GM12878 (cell line): ENCODE measurements around the gene SOBP. TPM values are rescaled to one million over a fixed set of nuclear protein-coding genes. Genes with fewer than 3 reads are reported as not detected.

Experiments used
- ATAC-seq: fragments of 200-7000 bp; cut with Tn5 transposase; 3 replicates; pipeline ENCODE4 v1.9.1; 2020; ENCODE audit warnings: mild to moderate bottlenecking, moderate library complexity
- BruUV-seq: library from RNA; stranded (reverse); fragments of 400-500 nt; replicated peaks from 2 replicates; lab custom pipeline; 2021; lab: Mats Ljungman, UMichigan
- CTCF ChIA-PET: fragments of 300-600 bp; sonication (Branson Sonifier 250); formaldehyde crosslinking; extraction: SDS; loops from one replicate; lab custom pipeline; 2021; ENCODE audit warnings: inconsistent platforms; lab: Yijun Ruan, JAX
- POLR2A ChIA-PET: fragments of 350-600 bp; formaldehyde crosslinking; extraction: SDS; loops from one replicate; lab custom pipeline; 2021; ENCODE audit warnings: inconsistent platforms; lab: Charles Lee
- RAD21 ChIA-PET: fragments of 300-600 bp; sonication (Branson Sonifier 250); formaldehyde crosslinking; loops from one replicate; lab custom pipeline; 2023; ENCODE audit warnings: antibody characterized with exemption; ENCODE audit not compliant: unreplicated experiment; lab: Charles Lee
- SMC1A ChIA-PET: fragments of 300-600 bp; sonication (Branson Sonifier 250); formaldehyde crosslinking; loops from one replicate; lab custom pipeline; 2023; ENCODE audit not compliant: unreplicated experiment, uncharacterized antibody; lab: Charles Lee
- DNase-seq: peaks from one replicate; pipeline ENCODE4 v3.0.0-alpha.2; 2011; ENCODE audit warnings: low read depth, low spot score
- FAIRE-seq: peaks from 3 replicates; lab custom pipeline; 2011; peaks lifted over from hg19 to GRCh38; lab: Jason Lieb, UNC
- H2AFZ ChIP-seq: 2 replicates; pipeline ENCODE4 v1.6.0; 2011; ENCODE audit warnings: low read depth, low read length, control low read depth; ENCODE audit not compliant: control insufficient read depth
- H3K27ac ChIP-seq: 2 replicates; pipeline ENCODE4 v1.5.1; 2011; ENCODE audit warnings: control low read depth; ENCODE audit not compliant: control insufficient read depth, insufficient read depth
- H3K27me3 ChIP-seq, 2 experiments: replicated peaks in 1 of 2; 2 replicates each; pipeline versions ENCODE4 v1.6.0 to v1.6.1; 2011; ENCODE audit warnings: low read length in 1 of 2; ENCODE audit not compliant: control insufficient read depth in 2 of 2, insufficient read depth in 2 of 2
- H3K36me3 ChIP-seq, 2 experiments: 2 replicates each; pipeline ENCODE4 v1.5.1; 2011; ENCODE audit warnings: low read length in 1 of 2; ENCODE audit not compliant: control insufficient read depth in 2 of 2, insufficient read depth in 2 of 2
- H3K4me1 ChIP-seq: 2 replicates; pipeline ENCODE4 v1.6.1; 2011; ENCODE audit warnings: mild to moderate bottlenecking, low read length, moderate library complexity, mixed read lengths; ENCODE audit not compliant: control insufficient read depth, insufficient read depth
- H3K4me2 ChIP-seq: 2 replicates; pipeline ENCODE4 v1.6.0; 2011; ENCODE audit warnings: control low read depth; ENCODE audit not compliant: control insufficient read depth, insufficient read depth
- H3K4me3 ChIP-seq: fragments of 200-600 bp; sonication (generic); 2 replicates; pipeline ENCODE4 v1.5.1; 2016
- H3K79me2 ChIP-seq: 2 replicates; pipeline ENCODE4 v1.6.0; 2011; ENCODE audit warnings: low read length; ENCODE audit not compliant: control insufficient read depth, insufficient read depth
- H3K9ac ChIP-seq: 2 replicates; pipeline ENCODE4 v1.8.0; 2011; ENCODE audit warnings: low read length, control low read depth, mixed read lengths; ENCODE audit not compliant: control insufficient read depth, insufficient read depth
- H3K9me3 ChIP-seq: replicated peaks from 3 replicates; pipeline ENCODE4 v1.5.1; 2011; ENCODE audit warnings: mild to moderate bottlenecking, low read length; ENCODE audit not compliant: control insufficient read depth, insufficient read depth
- H4K20me1 ChIP-seq: 2 replicates; pipeline ENCODE4 v1.6.0; 2011; ENCODE audit not compliant: control insufficient read depth, insufficient read depth
- BCLAF1 ChIP-seq: fragments of 450-650 bp; IDR thresholded peaks from 2 replicates; pipeline ENCODE4 v1.6.1; 2017; ENCODE audit warnings: antibody characterized with exemption, mild to moderate bottlenecking, moderate library complexity
- CEBPB ChIP-seq, 2 experiments: fragments of 150-350 bp in 1 of 2; IDR thresholded peaks; 2 replicates each; pipeline ENCODE4 v1.6.1; 2012 to 2014; ENCODE audit warnings: low read depth in 2 of 2, low read length in 2 of 2, borderline replicate concordance in 1 of 2, inconsistent platforms in 1 of 2
- CHD1 ChIP-seq: IDR thresholded peaks from 2 replicates; pipeline ENCODE4 v1.6.1; 2012; ENCODE audit warnings: low read depth, low read length, improper control_type of control experiment
- CTCF ChIP-seq, 3 experiments: IDR thresholded peaks in 2 of 3; conservative IDR thresholded peaks in 1 of 3; 2 replicates each; pipeline ENCODE4 v1.5.1; 2011; ENCODE audit warnings: low read depth in 3 of 3, low read length in 3 of 3, mild to moderate bottlenecking in 3 of 3, control low read depth in 2 of 3, moderate library complexity in 2 of 3, inconsistent platforms in 1 of 3, mixed read lengths in 1 of 3; ENCODE audit not compliant: control insufficient read depth in 2 of 3, insufficient read depth in 1 of 3; ENCODE audit errors: extremely low read depth in 1 of 3
- EZH2 ChIP-seq: IDR thresholded peaks from 2 replicates; pipeline ENCODE4 v1.6.1; 2012; ENCODE audit warnings: low read depth, mild to moderate bottlenecking, control low read depth, inconsistent platforms, low read length, borderline replicate concordance; ENCODE audit not compliant: control insufficient read depth
- IRF4 ChIP-seq: IDR thresholded peaks from 2 replicates; pipeline ENCODE4 v1.6.1; 2011; ENCODE audit warnings: low read depth, low read length
- KDM1A ChIP-seq: fragments of 200-600 bp; sonication (generic); IDR thresholded peaks from 2 replicates; pipeline ENCODE4 v1.6.1; 2016; ENCODE audit warnings: borderline replicate concordance
- NR2C2 ChIP-seq: IDR thresholded peaks from 2 replicates; pipeline ENCODE4 v1.6.1; 2011; ENCODE audit warnings: borderline replicate concordance, low read depth; ENCODE audit not compliant: control insufficient read depth, insufficient read length
- SIX5 ChIP-seq: IDR thresholded peaks from 2 replicates; pipeline ENCODE4 v1.6.1; 2011; ENCODE audit warnings: mild to moderate bottlenecking, low read depth, low read length, moderate library complexity; ENCODE audit not compliant: severe bottlenecking
- SRF ChIP-seq, 2 experiments: IDR thresholded peaks; 2 replicates each; pipeline ENCODE4 v1.6.1; 2011; ENCODE audit warnings: low read depth in 2 of 2, low read length in 2 of 2, mild to moderate bottlenecking in 1 of 2, moderate library complexity in 1 of 2
- TAF1 ChIP-seq: IDR thresholded peaks from 2 replicates; pipeline ENCODE4 v1.6.1; 2011; ENCODE audit warnings: mild to moderate bottlenecking, low read depth, low read length, borderline replicate concordance
- YBX1 ChIP-seq: fragments of 450-650 bp; IDR thresholded peaks from 2 replicates; pipeline ENCODE4 v1.6.1; 2016; ENCODE audit warnings: antibody characterized with exemption
- YY1 ChIP-seq: IDR thresholded peaks from 2 replicates; pipeline ENCODE4 v1.6.1; 2011; ENCODE audit warnings: low read depth, mild to moderate bottlenecking, low read length
- ZBTB33 ChIP-seq: fragments of 450-650 bp; IDR thresholded peaks from 2 replicates; pipeline ENCODE4 v1.6.1; 2017; ENCODE audit warnings: mild to moderate bottlenecking
- ZNF384 ChIP-seq: IDR thresholded peaks from 2 replicates; pipeline ENCODE4 v1.6.1; 2012; ENCODE audit warnings: low read depth, mild to moderate bottlenecking, low read length, improper control_type of control experiment, borderline replicate concordance
- ZNF622 ChIP-seq: fragments of 450-650 bp; IDR thresholded peaks from 2 replicates; pipeline ENCODE4 v1.6.1; 2017; ENCODE audit warnings: mild to moderate bottlenecking, inconsistent platforms
- WGBS: methylation state at CpG from one replicate; pipeline ENCODE4 v1.1.6; 2016; ENCODE audit warnings: low lambda C conversion rate; ENCODE audit not compliant: insufficient replicate concordance, insufficient coverage; ENCODE audit errors: missing lambda C conversion rate; 5-methylcytosine and 5-hydroxymethylcytosine counted together
- in situ Hi-C: fragments of 300-500 bp; cut with MboI; formaldehyde crosslinking; loops from 9 replicates; pipeline ENCODE4 v1.14.3; 2018; ENCODE audit warnings: mixed read lengths
- intact Hi-C: fragments of 100-400 bp; cut with micrococcal nuclease; formaldehyde crosslinking; loops from one replicate; pipeline ENCODE4 v1.14.2; 2022; ENCODE audit not compliant: unreplicated experiment
- polyA plus RNA-seq, 11 experiments: library from polyadenylated mRNA; depleted of rRNA in 4 of 11; unstranded in 6 of 11; stranded (reverse) in 5 of 11; fragments of >200 nt; fragmentation: Nextera tagmentation in 4 of 11; fragmentation: Illumina TruSeq in 1 of 11; extraction: Ambion mirVana in 4 of 11; extraction: Trizol in 1 of 11; gene quantifications; 1 replicate in 1 of 11; 2 replicates in 10 of 11; pipeline versions ENCODE4 v1.2.1 to v1.2.3, GENCODE V29; 2011 to 2016; ENCODE audit warnings: inconsistent platforms in 2 of 11, missing spikeins in 2 of 11, low read depth in 1 of 11
- total RNA-seq, 4 experiments: library from RNA; depleted of rRNA in 3 of 4; stranded (reverse); fragments of >200 nt in 3 of 4; fragmentation: Illumina TruSeq in 1 of 4; extraction: Trizol in 1 of 4; gene quantifications; 2 replicates each; pipeline versions ENCODE4 v1.2.1 to v1.2.3, GENCODE V29; 2013 to 2021

SOBP gene
- total and polyA plus RNA-seq, 10 of the 15 experiments (the other 5 are each of a cell fraction or from before 2014, with no cell fraction given), result 0.49 to 1.9 (median 0.78) TPM

- no peak for TF ChIP-seq ZBTB33
- no peak for TF ChIP-seq YBX1
- TF ChIP-seq ZNF384, result no peak
- TF ChIP-seq KDM1A, result no peak
Measured at GRCh38 chr6:107689951-107690642, 200.2 kb downstream of the SOBP start (continued).

- no peaks in the 10 kb centered on the region for H4K20me1 ChIP-seq
- SMC1A ChIA-PET, result no interaction called here
- RAD21 ChIA-PET, result interaction anchor here (0.6 kb wide), 1 partner anchor 12 kb away, joined by 5 read pairs; no protein-coding TSS in a partner anchor
- no peak overlapping the region for H3K4me2 ChIP-seq
- H3K27me3 ChIP-seq, result no peaks in the 10 kb centered on the region
- FAIRE-seq (no peak), ATAC-seq (no peak), DNase-seq (no peak)
- no peak overlapping the region for H3K9ac ChIP-seq
- H2AFZ ChIP-seq, result no peak overlapping the region
- intact Hi-C loops (no loop called here), in situ Hi-C loops (no loop called here)
- CTCF ChIA-PET, result interaction anchor here (0.9 to 1.0 kb wide), 2 partner anchors 12 to 13 kb away, joined by 4 to 7 read pairs; no protein-coding TSS in a partner anchor
- H3K27ac ChIP-seq, result no peak overlapping the region
- no peak overlapping the region for H3K4me3 ChIP-seq
- no peaks in the 10 kb centered on the region for H3K36me3 ChIP-seq
- H3K79me2 ChIP-seq, result no peaks in the 10 kb centered on the region
- no peaks in the 10 kb centered on the region; the same call in 1 of the 3 replicates for H3K9me3 ChIP-seq
- POLR2A ChIA-PET, result interaction anchor here (0.7 kb wide), 1 partner anchor 9 kb away, joined by 3 read pairs; no protein-coding TSS in a partner anchor
- WGBS, result 36% methylated on average over 4 of the region's 6 CpGs
- no TSS peak for BruUV-seq
- peaks cover 3% of the 10 kb centered on the region for H3K4me1 ChIP-seq
- no peak for TF ChIP-seq YBX1
- no peak for TF ChIP-seq BCLAF1
- TF ChIP-seq SIX5, result no peak
- no peak for TF ChIP-seq CHD1
- no peak for TF ChIP-seq TAF1
- no peak for TF ChIP-seq IRF4
- no peak for TF ChIP-seq EZH2
- TF ChIP-seq CTCF (IDR thresholded peaks at IDR 0.05 in 2 of 3, conservative IDR thresholded peaks at IDR 0.05 in 1 of 3; ENCODE audit: control insufficient read depth in 2 of 3, extremely low read depth in 1 of 3, insufficient read depth in 1 of 3, low read depth in 3 of 3, low read length in 3 of 3), result no peak
- no peak for TF ChIP-seq SRF (IDR thresholded peaks at IDR 0.05; ENCODE audit: low read depth in 2 of 2, low read length in 2 of 2)
- TF ChIP-seq ZNF622, result no peak
- TF ChIP-seq NR2C2, result no peak
- TF ChIP-seq YY1, result no peak
- no peak for TF ChIP-seq CEBPB (IDR thresholded peaks at IDR 0.05; ENCODE audit: borderline replicate concordance in 1 of 2, low read depth in 2 of 2, low read length in 2 of 2)
Measured at GRCh38 chr6:107690643-107691061, 200.7 kb downstream of the SOBP start.
